ENCODE results near the gene GRHL1. TPM values are rescaled to one million over a fixed set of nuclear protein-coding genes. Genes with fewer than 3 reads are reported as not detected.
A peak's percentile ranks its signal among the peaks of the same experiment; 100 is the strongest.

Gene GRHL1
- total and polyA plus RNA-seq, 2 experiments from 2014 or later: 0.92 to 1.5 TPM

- H3K9me3 ChIP-seq (ENCODE audit: low read depth): no peaks in the 10 kb centered on the region
- H3K27ac ChIP-seq: peak overlapping the region; percentile 98
- H3K27me3 ChIP-seq: no peaks in the 10 kb centered on the region
- peaks cover 6% of the 10 kb centered on the region for H3K4me1 ChIP-seq (ENCODE audit: low read depth)
- H3K4me3 ChIP-seq: peak overlapping the region; percentile 81
- peaks cover 9% of the 10 kb centered on the region for H3K36me3 ChIP-seq
- TF ChIP-seq CTCF (IDR thresholded peaks at IDR 0.05; ENCODE audit: low read depth, low read length): no peak
- DNase-seq (ENCODE audit: low read depth in 1 of 2, low spot score in 1 of 2): peak; percentile 96 to 98
These were observed 92.6 kb downstream of the GRHL1 start for GRCh38 chr2:10043906-10044601.

GRCh38 chr2:10045561-10046355 is 94.3 kb downstream of the GRHL1 start:
- H3K27ac ChIP-seq: peak overlapping the region; percentile 34
- no peaks in the 10 kb centered on the region for H3K27me3 ChIP-seq
- H3K4me1 ChIP-seq (ENCODE audit: low read depth): no peaks in the 10 kb centered on the region
- DNase-seq (ENCODE audit: low read depth in 1 of 2, low spot score in 1 of 2): no peak
- no peak for TF ChIP-seq CTCF (IDR thresholded peaks at IDR 0.05; ENCODE audit: low read depth, low read length)
- H3K36me3 ChIP-seq: peaks cover 9% of the 10 kb centered on the region
- H3K4me3 ChIP-seq: no peak overlapping the region
- H3K9me3 ChIP-seq (ENCODE audit: low read depth): no peaks in the 10 kb centered on the region

- no peaks in the 10 kb centered on the region for H3K9me3 ChIP-seq (ENCODE audit: low read depth)
- H3K27me3 ChIP-seq: no peaks in the 10 kb centered on the region
- TF ChIP-seq CTCF (IDR thresholded peaks at IDR 0.05; ENCODE audit: low read depth, low read length): no peak
- no peak overlapping the region for H3K4me3 ChIP-seq
- peaks cover 9% of the 10 kb centered on the region for H3K36me3 ChIP-seq
- H3K27ac ChIP-seq: peak overlapping the region; percentile 17
- H3K4me1 ChIP-seq (ENCODE audit: low read depth): no peaks in the 10 kb centered on the region
- DNase-seq (ENCODE audit: low read depth in 1 of 2, low spot score in 1 of 2): no peak
These were observed 95.4 kb downstream of the GRHL1 start for GRCh38 chr2:10046931-10047330.

GRCh38 chr2:10047616-10048500 is 96.4 kb downstream of the GRHL1 start:
- Histone ChIP-seq H3K4me1 (ENCODE audit: low read depth) (no peaks in the 10 kb centered on the region), H3K27ac (peak overlapping the region; percentile 17), H3K36me3 (peaks cover 18% of the 10 kb centered on the region), H3K9me3 (ENCODE audit: low read depth) (no peaks in the 10 kb centered on the region), H3K27me3 (no peaks in the 10 kb centered on the region), H3K4me3 (no peak overlapping the region)
- no peak for DNase-seq (ENCODE audit: low read depth in 1 of 2, low spot score in 1 of 2)
- TF ChIP-seq CTCF (IDR thresholded peaks at IDR 0.05; ENCODE audit: low read depth, low read length): no peak

- peak; percentile 66 to 79 for DNase-seq (ENCODE audit: low read depth in 1 of 2, low spot score in 1 of 2)
These were observed 97.1 kb downstream of the GRHL1 start for GRCh38 chr2:10048501-10049171.

More at GRCh38 chr2:10048501-10049171, 97.1 kb downstream of the GRHL1 start:
- peaks cover 25% of the 10 kb centered on the region for H3K36me3 ChIP-seq
- H3K4me1 ChIP-seq (ENCODE audit: low read depth): no peaks in the 10 kb centered on the region
- no peaks in the 10 kb centered on the region for H3K9me3 ChIP-seq (ENCODE audit: low read depth)
- no peak overlapping the region for H3K27ac ChIP-seq
- peak; percentile 63 for TF ChIP-seq CTCF (IDR thresholded peaks at IDR 0.05; ENCODE audit: low read depth, low read length)
- no peaks in the 10 kb centered on the region for H3K27me3 ChIP-seq
- no peak overlapping the region for H3K4me3 ChIP-seq

Measured in cardiac muscle cell (in vitro differentiated cells and primary cell).